Loucy (cell line): ENCODE measurements around the gene ATE1.

Source experiments
- EZH2phosphoT487 ChIP-seq: fragments of 200-600 bp; IDR thresholded peaks from 2 replicates; pipeline ENCODE4 v1.6.1; 2018; ENCODE audit warnings: antibody characterized with exemption, mild to moderate bottlenecking, moderate library complexity, borderline replicate concordance
- TF ChIP-seq, protein P1 (sequence below): fragments of 200-600 bp; sonication (generic); conservative IDR thresholded peaks from 2 replicates; pipeline ENCODE4 v1.5.1; 2014; ENCODE audit warnings: mild to moderate bottlenecking, antibody characterized with exemption, low read length

DNA sequence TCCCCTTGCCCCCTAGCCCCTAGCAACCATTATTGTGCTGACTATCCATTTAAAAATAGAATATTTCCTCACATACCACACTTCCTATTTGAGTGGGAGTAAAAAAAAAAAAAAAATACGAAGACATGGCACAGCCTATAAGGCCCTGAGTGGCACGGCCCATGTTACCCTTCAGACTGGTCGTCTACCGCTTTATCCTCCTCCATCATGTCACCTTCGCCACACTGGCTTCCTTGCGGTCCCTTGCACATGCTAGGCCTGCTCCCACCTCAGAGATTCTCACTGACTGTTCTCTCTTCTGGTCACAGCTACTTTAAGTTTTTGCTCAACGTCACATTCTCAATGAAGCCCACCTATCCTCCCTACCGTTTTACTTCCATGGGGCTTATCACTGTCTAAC, 130.3 kb downstream of the ATE1 start:
- TF ChIP-seq EZH2phosphoT487 = no peak
- TF ChIP-seq, protein P1, sequence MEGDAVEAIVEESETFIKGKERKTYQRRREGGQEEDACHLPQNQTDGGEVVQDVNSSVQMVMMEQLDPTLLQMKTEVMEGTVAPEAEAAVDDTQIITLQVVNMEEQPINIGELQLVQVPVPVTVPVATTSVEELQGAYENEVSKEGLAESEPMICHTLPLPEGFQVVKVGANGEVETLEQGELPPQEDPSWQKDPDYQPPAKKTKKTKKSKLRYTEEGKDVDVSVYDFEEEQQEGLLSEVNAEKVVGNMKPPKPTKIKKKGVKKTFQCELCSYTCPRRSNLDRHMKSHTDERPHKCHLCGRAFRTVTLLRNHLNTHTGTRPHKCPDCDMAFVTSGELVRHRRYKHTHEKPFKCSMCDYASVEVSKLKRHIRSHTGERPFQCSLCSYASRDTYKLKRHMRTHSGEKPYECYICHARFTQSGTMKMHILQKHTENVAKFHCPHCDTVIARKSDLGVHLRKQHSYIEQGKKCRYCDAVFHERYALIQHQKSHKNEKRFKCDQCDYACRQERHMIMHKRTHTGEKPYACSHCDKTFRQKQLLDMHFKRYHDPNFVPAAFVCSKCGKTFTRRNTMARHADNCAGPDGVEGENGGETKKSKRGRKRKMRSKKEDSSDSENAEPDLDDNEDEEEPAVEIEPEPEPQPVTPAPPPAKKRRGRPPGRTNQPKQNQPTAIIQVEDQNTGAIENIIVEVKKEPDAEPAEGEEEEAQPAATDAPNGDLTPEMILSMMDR = no peak
